HG02571 (cell line): ENCODE data around the gene EI24.

ENCODE experiments used
- ATAC-seq: cut with Tn5 transposase; IDR thresholded peaks from one replicate; pipeline ENCODE4 v1.9.1; 2021; ENCODE audit warnings: mild to moderate bottlenecking, moderate library complexity; ENCODE audit not compliant: unreplicated experiment

EI24 gene

GRCh38 chr11:125578783-125579182, 9.5 kb downstream of the EI24 start:
- no peak for ATAC-seq

- ATAC-seq = no peak
Measured at GRCh38 chr11:125579811-125580210, 10.5 kb downstream of the EI24 start.

- ATAC-seq = no peak
Measured at GRCh38 chr11:125583496-125583895, 14.2 kb downstream of the EI24 start.

GRCh38 chr11:125585487-125585886, 16.2 kb downstream of the EI24 start:
- no peak for ATAC-seq

- ATAC-seq = no peak
Measured at GRCh38 chr11:125586623-125587022, 17.3 kb downstream of the EI24 start.

GRCh38 chr11:125587480-125587879, 18.2 kb downstream of the EI24 start:
- no peak for ATAC-seq

- no peak for ATAC-seq
Measured at GRCh38 chr11:125588505-125588904, 19.2 kb downstream of the EI24 start.

GRCh38 chr11:125591649-125592304, 22.5 kb downstream of the EI24 start:
- peak; percentile 8 for ATAC-seq

- peak; percentile 97 for ATAC-seq
Measured at GRCh38 chr11:125592305-125593113, 23.2 kb downstream of the EI24 start, which contains the start of gene STT3A. Gene STT3A (plus strand): TSS chr11:125592852. CDS start chr11:125595916, 3,064 bp downstream.

GRCh38 chr11:125593114-125593820, 24.0 kb downstream of the EI24 start:
- ATAC-seq = no peak

GRCh38 chr11:125594958-125595357, 25.7 kb downstream of the EI24 start:
- ATAC-seq = no peak

- ATAC-seq = no peak
Measured at GRCh38 chr11:125600663-125601062, 31.4 kb downstream of the EI24 start.

- ATAC-seq = no peak
Measured at GRCh38 chr11:125603207-125603606, 33.9 kb downstream of the EI24 start.

GRCh38 chr11:125605417-125605816, 36.1 kb downstream of the EI24 start:
- ATAC-seq = no peak

GRCh38 chr11:125609545-125609944, 40.3 kb downstream of the EI24 start:
- no peak for ATAC-seq

GRCh38 chr11:125618383-125618782, 49.1 kb downstream of the EI24 start:
- no peak for ATAC-seq

- ATAC-seq = no peak
Measured at GRCh38 chr11:125621995-125622394, 52.7 kb downstream of the EI24 start.

- ATAC-seq = no peak
Measured at GRCh38 chr11:125623064-125623463, 53.8 kb downstream of the EI24 start.

- ATAC-seq = no peak
Measured at GRCh38 chr11:125624756-125625213, 55.5 kb downstream of the EI24 start, which contains the start of gene CHEK1. Gene CHEK1 (plus strand): TSS chr11:125625163. CDS start chr11:125626769, 1,606 bp downstream.

GRCh38 chr11:125625225-125625629, 56.0 kb downstream of the EI24 start:
- peak; percentile 23 for ATAC-seq

GRCh38 chr11:125625630-125626287, 56.5 kb downstream of the EI24 start:
- ATAC-seq = peak; percentile 90
